Measurements from ENCODE around the gene CENPV.

Gene CENPV

GRCh38 chr17:16378636-16379282, 25.5 kb upstream of the CENPV start:
- no peak for TF ChIP-seq CTCF (IDR thresholded peaks at IDR 0.05; ENCODE audit: control extremely low read depth, extremely low read depth, low read depth, missing control alignments)
- CTCF ChIA-PET, result interaction anchor here (0.6 to 3.9 kb wide), 5 partner anchors 12 to 44 kb away, joined by 3 to 43 read pairs (median 4); partner anchors contain the start of gene TRPV2
- POLR2A ChIA-PET, result no interaction called here
- no peak for DNase-seq (ENCODE audit: extremely low spot score)

GRCh38 chr17:16377941-16378341, 24.7 kb upstream of the CENPV start:
- DNase-seq (ENCODE audit: extremely low spot score), result no peak
- CTCF ChIA-PET, result interaction anchor here (0.8 to 3.9 kb wide), 4 partner anchors 13 to 45 kb away, joined by 3 to 43 read pairs (median 5); partner anchors contain the start of gene TRPV2
- POLR2A ChIA-PET, result no interaction called here
- no peak for TF ChIP-seq CTCF (IDR thresholded peaks at IDR 0.05; ENCODE audit: control extremely low read depth, extremely low read depth, low read depth, missing control alignments)

- TF ChIP-seq CTCF (IDR thresholded peaks at IDR 0.05; ENCODE audit: control extremely low read depth, extremely low read depth, low read depth, missing control alignments), result no peak
- POLR2A ChIA-PET, result no interaction called here
- no peak for DNase-seq (ENCODE audit: extremely low spot score)
- CTCF ChIA-PET, result interaction anchor here (0.9 to 3.6 kb wide), 6 partner anchors 10 to 408 kb away, joined by 3 to 38 read pairs (median 3); partner anchors contain the start of gene TRPV2
Measured at GRCh38 chr17:16374146-16374938, 21.1 kb upstream of the CENPV start.

GRCh38 chr17:16371742-16372141, 18.5 kb upstream of the CENPV start:
- ChIA-PET POLR2A (interaction anchor here (0.6 kb wide), 1 partner anchor 9 kb away, joined by 3 read pairs; the partner anchor contains the start of gene UBB), CTCF (interaction anchor here (0.7 to 3.6 kb wide), 3 partner anchors 8 to 150 kb away, joined by 3 to 38 read pairs (median 4); no protein-coding TSS in a partner anchor)
- no peak for DNase-seq (ENCODE audit: extremely low spot score)
- no peak for TF ChIP-seq CTCF (IDR thresholded peaks at IDR 0.05; ENCODE audit: control extremely low read depth, extremely low read depth, low read depth, missing control alignments)

GRCh38 chr17:16364625-16365024, 11.4 kb upstream of the CENPV start:
- POLR2A ChIA-PET, result interaction anchor here (1.8 to 2.6 kb wide), 2 partner anchors 12 to 16 kb away, joined by 5 to 10 read pairs; partner anchors contain the start of genes CENPV and UBB
- no peak for DNase-seq (ENCODE audit: extremely low spot score)
- TF ChIP-seq CTCF (IDR thresholded peaks at IDR 0.05; ENCODE audit: control extremely low read depth, extremely low read depth, low read depth, missing control alignments), result no peak
- CTCF ChIA-PET, result interaction anchor here (0.7 to 5.7 kb wide), 35 partner anchors 9 to 398 kb away, joined by 3 to 112 read pairs (median 8); partner anchors contain the start of genes CENPV, TRPV2 and UBB

All from GM10248 (cell line).